HepG2 (cell line): ENCODE results near the gene ERC1.

ENCODE experiments used
- CTCF ChIP-seq: sonication (generic); formaldehyde crosslinking; IDR thresholded peaks from 2 replicates; pipeline ENCODE4 v1.5.0; 2020; ENCODE audit warnings: mild to moderate bottlenecking, missing genetic modification reagents, moderate library complexity
- KDM2A ChIP-seq: sonication (generic); formaldehyde crosslinking; IDR thresholded peaks from 2 replicates; pipeline ENCODE4 v1.4.0; 2020; ENCODE audit warnings: low read depth, missing genetic modification reagents, borderline replicate concordance
- MAFF ChIP-seq: IDR thresholded peaks from 2 replicates; pipeline ENCODE4 v1.6.1; 2011; ENCODE audit warnings: low read depth, low read length, improper control_type of control experiment
- POLR2A ChIP-seq, 2 experiments: IDR thresholded peaks; 2 replicates each; pipeline ENCODE4 v1.6.1; 2011; ENCODE audit warnings: low read depth in 2 of 2, low read length in 2 of 2, mild to moderate bottlenecking in 1 of 2, moderate library complexity in 1 of 2; ENCODE audit not compliant: insufficient read depth in 1 of 2
- POLR2AphosphoS2 ChIP-seq: IDR thresholded peaks from 2 replicates; pipeline ENCODE4 v1.6.1; 2011; ENCODE audit warnings: low read depth, low read length, improper control_type of control experiment
- SMAD1 ChIP-seq: sonication (generic); formaldehyde crosslinking; IDR thresholded peaks from 2 replicates; pipeline ENCODE4 v1.4.0; 2020; ENCODE audit warnings: missing genetic modification reagents, low read depth, mild to moderate bottlenecking, borderline replicate concordance
- SOX5 ChIP-seq: IDR thresholded peaks from 2 replicates; pipeline ENCODE4 v1.6.1; 2016; ENCODE audit warnings: borderline replicate concordance
- ZNF615 ChIP-seq: sonication (generic); formaldehyde crosslinking; IDR thresholded peaks from 2 replicates; pipeline ENCODE4 v1.5.0; 2020; ENCODE audit warnings: mild to moderate bottlenecking, missing genetic modification reagents, borderline replicate concordance
- TF ChIP-seq, protein P1 (sequence below): sonication (generic); formaldehyde crosslinking; IDR thresholded peaks from 2 replicates; pipeline ENCODE4 v1.5.0; 2020; ENCODE audit warnings: missing genetic modification reagents
- TF ChIP-seq, protein P2 (sequence below): IDR thresholded peaks from 2 replicates; pipeline ENCODE4 v1.6.1; 2018; ENCODE audit warnings: missing genetic modification reagents, mild to moderate bottlenecking, missing compliant biosample characterization

DNA sequence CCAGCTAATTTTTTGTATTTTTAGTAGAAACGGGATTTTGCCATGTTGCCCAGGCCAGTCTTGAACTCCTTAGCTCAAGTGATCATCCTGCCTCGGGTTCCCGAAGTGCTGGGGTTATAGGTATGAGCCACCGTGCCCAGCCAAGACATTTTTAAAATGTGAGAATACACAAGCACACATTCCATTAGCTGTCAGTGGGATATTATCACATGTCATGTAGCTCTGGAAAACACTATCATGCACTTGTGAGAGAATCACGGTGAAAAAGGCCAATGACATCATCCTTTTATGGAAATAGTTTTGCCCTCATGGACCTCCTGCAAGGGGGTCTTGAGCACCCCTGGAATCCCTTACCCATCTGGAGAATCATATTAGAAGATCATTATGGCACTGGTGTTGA lies 28.3 kb downstream of the ERC1 start:
- no peak for TF ChIP-seq SOX5
- TF ChIP-seq, protein P1, sequence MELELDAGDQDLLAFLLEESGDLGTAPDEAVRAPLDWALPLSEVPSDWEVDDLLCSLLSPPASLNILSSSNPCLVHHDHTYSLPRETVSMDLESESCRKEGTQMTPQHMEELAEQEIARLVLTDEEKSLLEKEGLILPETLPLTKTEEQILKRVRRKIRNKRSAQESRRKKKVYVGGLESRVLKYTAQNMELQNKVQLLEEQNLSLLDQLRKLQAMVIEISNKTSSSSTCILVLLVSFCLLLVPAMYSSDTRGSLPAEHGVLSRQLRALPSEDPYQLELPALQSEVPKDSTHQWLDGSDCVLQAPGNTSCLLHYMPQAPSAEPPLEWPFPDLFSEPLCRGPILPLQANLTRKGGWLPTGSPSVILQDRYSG (CRISPR knock-in tag): no peak
- TF ChIP-seq MAFF: no peak
- no peak for TF ChIP-seq SMAD1 (CRISPR knock-in tag)
- no peak for TF ChIP-seq CTCF (CRISPR knock-in tag)
- TF ChIP-seq POLR2AphosphoS2: no peak
- TF ChIP-seq POLR2A (IDR thresholded peaks at IDR 0.05; ENCODE audit: insufficient read depth in 1 of 2, low read depth in 2 of 2, low read length in 2 of 2): no peak
- no peak for TF ChIP-seq KDM2A (CRISPR knock-in tag)
- no peak for TF ChIP-seq ZNF615
- TF ChIP-seq, protein P2, sequence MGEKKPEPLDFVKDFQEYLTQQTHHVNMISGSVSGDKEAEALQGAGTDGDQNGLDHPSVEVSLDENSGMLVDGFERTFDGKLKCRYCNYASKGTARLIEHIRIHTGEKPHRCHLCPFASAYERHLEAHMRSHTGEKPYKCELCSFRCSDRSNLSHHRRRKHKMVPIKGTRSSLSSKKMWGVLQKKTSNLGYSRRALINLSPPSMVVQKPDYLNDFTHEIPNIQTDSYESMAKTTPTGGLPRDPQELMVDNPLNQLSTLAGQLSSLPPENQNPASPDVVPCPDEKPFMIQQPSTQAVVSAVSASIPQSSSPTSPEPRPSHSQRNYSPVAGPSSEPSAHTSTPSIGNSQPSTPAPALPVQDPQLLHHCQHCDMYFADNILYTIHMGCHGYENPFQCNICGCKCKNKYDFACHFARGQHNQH: no peak
